ENCODE results near the gene SCN2B.
"Not testable (repeated sequence)": the region's sequence is repeated elsewhere in the genome, so short reads cannot be mapped to it uniquely, and the experiment has no call there.

The SCN2B gene

GRCh38 chr11:118193910-118194566 is 17.6 kb upstream of the SCN2B start:
- in situ Hi-C loops (cut with MboI; ENCODE audit: low pct_unique_long_range_greater_than_20kb, low sequenced_read_pairs, unreplicated experiment) = no loop called here
- peak; percentile 51 for DNase-seq (ENCODE audit: low spot score)
- no peak for TF ChIP-seq CTCF (IDR thresholded peaks at IDR 0.05; ENCODE audit: extremely low read depth, insufficient read depth, missing control alignments)

- in situ Hi-C loops (cut with MboI; ENCODE audit: low pct_unique_long_range_greater_than_20kb, low sequenced_read_pairs, unreplicated experiment); DNase-seq (ENCODE audit: low spot score): not testable (repeated sequence)
These were observed 16.4 kb upstream of the SCN2B start for GRCh38 chr11:118192817-118193216.

GRCh38 chr11:118190942-118191506 is 14.6 kb upstream of the SCN2B start:
- in situ Hi-C loops (cut with MboI; ENCODE audit: low pct_unique_long_range_greater_than_20kb, low sequenced_read_pairs, unreplicated experiment) = not testable (repeated sequence)

GRCh38 chr11:118186346-118187107 is 10.1 kb upstream of the SCN2B start:
- TF ChIP-seq CTCF (IDR thresholded peaks at IDR 0.05; ENCODE audit: extremely low read depth, insufficient read depth, missing control alignments) = no peak
- in situ Hi-C loops (cut with MboI; ENCODE audit: low pct_unique_long_range_greater_than_20kb, low sequenced_read_pairs, unreplicated experiment) = no loop called here
- no peak for DNase-seq (ENCODE audit: low spot score)

More at GRCh38 chr11:118190942-118191506, 14.6 kb upstream of the SCN2B start:
- DNase-seq (ENCODE audit: low spot score) = not testable (repeated sequence)

- in situ Hi-C loops (cut with MboI; ENCODE audit: low pct_unique_long_range_greater_than_20kb, low sequenced_read_pairs, unreplicated experiment) = no loop called here
- TF ChIP-seq CTCF (IDR thresholded peaks at IDR 0.05; ENCODE audit: extremely low read depth, insufficient read depth, missing control alignments) = no peak
- no peak for DNase-seq (ENCODE audit: low spot score)
These were observed 8.5 kb upstream of the SCN2B start for GRCh38 chr11:118184784-118185579.

GRCh38 chr11:118183691-118184090 is 7.3 kb upstream of the SCN2B start:
- DNase-seq (ENCODE audit: low spot score); in situ Hi-C loops (cut with MboI; ENCODE audit: low pct_unique_long_range_greater_than_20kb, low sequenced_read_pairs, unreplicated experiment): not testable (repeated sequence)

- DNase-seq (ENCODE audit: low spot score) = peak; percentile 23
- in situ Hi-C loops (cut with MboI; ENCODE audit: low pct_unique_long_range_greater_than_20kb, low sequenced_read_pairs, unreplicated experiment) = no loop called here
- TF ChIP-seq CTCF (IDR thresholded peaks at IDR 0.05; ENCODE audit: extremely low read depth, insufficient read depth, missing control alignments) = no peak
These were observed 3.9 kb upstream of the SCN2B start for GRCh38 chr11:118180300-118180703.

- in situ Hi-C loops (cut with MboI; ENCODE audit: low pct_unique_long_range_greater_than_20kb, low sequenced_read_pairs, unreplicated experiment) = no loop called here
- no peak for DNase-seq (ENCODE audit: low spot score)
- no peak for TF ChIP-seq CTCF (IDR thresholded peaks at IDR 0.05; ENCODE audit: extremely low read depth, insufficient read depth, missing control alignments)
These were observed 317 bp upstream of the SCN2B start for GRCh38 chr11:118176778-118177134.
